SW480 (cell line): ENCODE results near the gene PPP1R13L.

Experiments used
- DNase-seq: peaks from one replicate; pipeline ENCODE4 v3.0.0-alpha.2; 2016; ENCODE audit warnings: low spot score

The PPP1R13L gene

DNA sequence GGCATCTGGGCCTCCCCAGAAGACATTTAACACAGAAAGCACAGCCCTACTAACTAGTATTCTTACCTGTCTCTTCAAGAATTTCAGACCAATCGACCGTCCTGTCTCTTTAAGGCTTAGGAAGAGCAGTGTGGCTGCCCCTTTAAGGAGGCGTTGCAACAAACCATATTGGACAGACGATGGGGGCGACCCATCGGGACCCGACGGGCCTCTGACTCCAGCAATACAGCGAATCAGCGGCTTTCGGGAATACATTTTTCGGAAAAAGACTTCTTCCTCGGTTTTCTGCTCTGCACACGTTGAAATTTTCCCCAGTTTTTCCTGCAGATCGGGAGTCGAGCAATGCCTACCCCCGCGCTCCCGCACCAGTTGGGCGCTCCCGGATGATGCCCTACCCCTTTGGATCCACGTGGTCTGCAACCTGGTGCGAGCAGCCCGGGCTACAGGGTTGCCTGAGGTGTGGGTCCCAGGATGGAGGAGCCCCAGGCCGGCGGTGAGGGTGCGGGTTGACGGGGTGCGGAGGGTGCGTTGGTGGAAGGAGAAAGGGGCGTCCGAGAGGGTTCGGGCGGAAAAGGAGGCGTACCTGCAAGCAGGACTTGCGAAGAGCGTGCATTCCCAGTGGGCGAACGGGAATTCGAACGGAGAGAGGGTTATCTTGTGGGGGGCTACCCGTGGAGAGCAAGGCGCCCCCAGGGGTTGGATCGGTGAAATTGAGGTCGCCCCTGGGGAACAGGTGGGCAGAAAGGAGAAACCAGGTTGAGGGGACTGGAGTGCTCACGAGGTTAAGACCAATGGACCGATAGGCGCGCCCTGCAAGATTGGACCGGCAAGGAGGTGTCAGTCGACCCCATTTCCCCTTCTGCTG is 1.6 kb upstream of the PPP1R13L start, which contains the start of gene POLR1G:
TSS of gene POLR1G (plus strand) at position 419 of the 865 bp plus-strand sequence. CDS start at position 472, 53 bp downstream.
- peak; percentile 94 for DNase-seq

DNA sequence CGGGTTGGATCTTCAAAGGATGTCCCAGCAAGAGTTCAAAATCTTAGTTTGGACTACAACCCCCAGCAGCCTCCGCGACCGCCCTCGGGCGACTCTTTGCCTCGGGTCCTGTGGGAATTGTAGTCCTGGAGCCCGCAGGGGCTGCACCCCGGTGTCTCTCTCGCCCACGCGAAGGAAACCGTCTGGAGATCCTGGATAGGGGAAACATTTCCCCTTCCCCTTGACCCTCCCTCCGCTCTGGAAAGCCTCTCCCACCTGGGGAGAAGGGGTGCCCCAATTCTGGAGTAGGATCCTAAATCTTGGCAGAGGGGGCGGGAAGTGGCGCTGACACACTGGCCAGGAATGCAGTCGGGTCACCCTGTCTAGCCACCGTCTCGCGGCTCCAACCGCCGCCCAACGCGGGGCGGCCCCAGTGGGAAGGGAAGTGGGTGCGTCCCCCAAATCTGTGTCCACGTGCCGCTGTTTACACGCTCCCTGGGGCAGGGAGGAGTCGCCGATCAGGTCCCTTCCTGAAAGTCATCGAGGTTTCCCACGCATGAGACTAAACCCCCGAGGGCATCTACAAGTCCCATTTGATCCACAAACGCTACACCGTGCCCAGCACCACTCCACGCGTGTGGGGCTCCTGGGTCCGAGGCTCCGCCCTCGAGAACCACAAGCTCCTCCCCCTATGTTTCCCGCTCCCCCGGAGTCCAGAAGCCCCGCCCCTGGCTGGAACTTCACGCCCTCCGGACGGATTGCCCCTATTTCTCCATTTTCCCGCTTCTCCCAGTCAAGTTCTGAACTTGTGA is 761 bp upstream of the PPP1R13L start:
- peak; percentile 96 for DNase-seq

DNA sequence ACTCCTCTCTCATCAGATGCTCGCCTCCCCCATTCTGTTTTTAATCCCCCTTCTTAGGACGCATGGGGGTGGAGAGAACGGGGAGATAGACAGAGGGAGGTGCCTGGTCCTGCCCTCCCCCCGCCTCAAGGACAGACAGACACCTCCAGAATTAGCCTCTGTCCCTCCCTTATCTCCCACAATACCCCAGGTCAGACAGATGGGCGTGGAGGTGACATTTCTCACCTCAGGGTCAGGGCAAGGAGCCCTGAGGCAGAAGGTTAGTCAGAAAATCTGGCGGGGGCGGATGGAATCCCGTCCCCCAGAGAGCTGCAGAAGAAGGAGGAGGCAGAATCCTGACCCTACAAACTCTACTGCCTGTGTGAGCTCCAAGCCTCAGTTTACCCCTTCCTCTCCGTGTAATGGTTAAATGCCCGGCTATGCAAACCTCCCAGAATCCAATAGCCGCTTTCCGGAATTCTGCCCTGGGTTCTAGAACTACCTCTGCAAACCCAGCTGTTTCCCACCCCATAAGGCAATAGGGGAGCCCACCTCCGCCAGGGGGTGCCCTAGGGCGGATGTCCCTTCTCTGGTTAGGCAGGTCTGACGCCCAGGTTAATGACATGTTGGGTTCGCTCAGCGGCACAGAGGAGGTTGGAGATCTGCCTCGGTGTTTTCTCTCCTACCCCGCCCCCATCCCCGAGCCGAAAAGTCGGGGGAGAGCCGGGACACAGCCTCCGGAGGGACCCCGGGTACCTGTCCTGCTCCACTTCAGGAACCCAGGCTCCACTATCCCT is 900 bp downstream of the PPP1R13L start:
- DNase-seq: peak; percentile 82

DNA sequence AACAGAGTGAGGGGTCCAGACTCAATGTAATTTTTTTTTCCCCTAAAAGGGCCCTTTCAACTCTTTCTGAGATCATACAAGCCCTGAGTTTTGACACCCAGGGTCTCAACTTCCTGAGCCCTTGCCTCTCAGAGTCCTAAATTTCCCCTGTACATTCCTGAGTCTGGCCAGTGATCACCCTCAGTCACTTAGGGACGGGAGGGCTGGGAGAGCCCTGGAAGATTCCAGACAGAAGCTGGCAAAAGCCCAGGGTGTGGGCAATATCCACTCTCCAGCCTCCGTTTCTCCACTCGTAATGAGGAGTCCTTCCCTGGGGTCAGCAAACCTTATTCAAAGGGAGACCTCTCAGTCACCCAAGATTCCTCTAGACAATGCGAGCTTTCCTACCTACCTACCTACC is 1.6 kb downstream of the PPP1R13L start:
- DNase-seq: no peak

DNA sequence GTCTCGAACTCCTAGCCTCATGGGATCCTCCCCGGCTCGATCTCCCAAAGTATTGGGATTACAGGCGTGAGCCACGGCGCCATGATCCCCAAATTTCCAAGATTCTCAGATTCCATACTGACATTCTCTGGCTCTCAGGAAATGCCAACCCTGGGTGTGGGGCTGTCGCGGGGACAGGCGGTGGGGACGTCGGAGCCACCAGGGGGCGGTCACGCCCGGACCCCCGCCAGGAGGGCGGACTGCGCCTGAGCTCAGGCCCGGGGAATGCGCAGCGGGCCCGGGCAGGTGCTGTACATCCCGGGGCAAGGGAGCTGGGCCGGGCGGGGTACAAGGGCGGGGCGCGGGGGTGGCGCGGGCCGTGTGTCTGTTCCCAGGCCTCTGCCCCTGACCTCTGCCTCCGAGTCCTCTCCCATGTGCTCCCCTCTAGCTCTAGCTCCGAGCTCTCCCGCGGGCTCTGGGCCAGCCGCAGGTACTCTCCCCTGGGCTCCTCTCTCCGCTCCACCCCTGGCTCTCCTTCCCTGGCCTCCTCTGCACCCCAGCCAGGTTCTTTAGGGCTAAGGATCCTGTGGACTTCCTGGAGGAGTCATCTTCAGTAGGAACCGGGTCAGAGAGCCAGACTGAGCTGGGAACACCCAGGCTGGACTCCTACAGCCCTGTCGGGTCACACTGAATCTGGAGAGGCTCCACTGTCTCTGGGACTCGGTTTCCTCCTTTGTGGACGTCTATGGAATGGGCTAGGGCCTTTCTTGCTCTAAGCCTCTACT is 2.4 kb downstream of the PPP1R13L start:
- DNase-seq: peak; percentile 89

GRCh38 chr19:45401815-45402214 is 3.1 kb downstream of the PPP1R13L start:
- DNase-seq: no peak

- no peak for DNase-seq
Measured at GRCh38 chr19:45400192-45400591, 4.7 kb downstream of the PPP1R13L start.

DNA sequence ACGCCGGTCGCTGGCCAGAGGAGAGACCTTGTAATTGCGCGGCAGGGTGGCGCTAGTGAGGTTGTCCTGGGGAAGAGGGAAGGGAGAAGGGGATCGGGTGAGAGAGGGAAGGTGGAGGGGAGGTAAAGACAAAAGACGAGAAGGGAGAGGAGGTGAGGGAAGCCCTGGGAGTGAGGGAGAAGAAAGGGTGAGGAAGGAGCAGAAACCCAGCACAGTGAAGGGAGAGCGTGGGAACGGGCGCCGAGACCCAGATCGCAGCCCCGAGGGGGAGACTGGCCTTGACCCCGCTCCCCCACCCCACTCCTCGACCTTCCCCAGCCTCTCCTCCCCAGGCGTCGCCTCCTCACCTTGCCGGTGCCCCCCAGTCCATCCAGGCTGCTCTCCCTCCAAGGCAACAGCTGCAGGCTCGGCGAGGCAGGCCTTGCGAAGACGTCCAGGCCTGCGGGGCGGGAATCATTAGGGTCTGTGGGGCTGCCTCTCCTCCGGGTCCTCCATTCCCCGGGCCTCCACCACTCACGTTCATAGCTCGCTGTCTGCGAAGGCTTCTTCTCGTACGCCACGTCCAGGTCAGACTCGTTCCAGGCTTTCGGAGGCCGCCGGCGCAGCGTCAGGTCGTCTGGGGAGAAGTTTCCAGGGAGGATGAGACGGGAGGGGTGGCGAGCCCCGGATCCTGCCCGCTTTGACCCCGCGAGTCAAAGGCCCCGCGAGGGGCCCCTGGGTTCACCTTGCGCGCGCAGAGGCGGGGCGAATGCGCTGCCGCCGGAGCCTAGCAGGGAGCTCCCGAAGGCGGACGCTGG is 8.8 kb downstream of the PPP1R13L start:
- DNase-seq: no peak

DNA sequence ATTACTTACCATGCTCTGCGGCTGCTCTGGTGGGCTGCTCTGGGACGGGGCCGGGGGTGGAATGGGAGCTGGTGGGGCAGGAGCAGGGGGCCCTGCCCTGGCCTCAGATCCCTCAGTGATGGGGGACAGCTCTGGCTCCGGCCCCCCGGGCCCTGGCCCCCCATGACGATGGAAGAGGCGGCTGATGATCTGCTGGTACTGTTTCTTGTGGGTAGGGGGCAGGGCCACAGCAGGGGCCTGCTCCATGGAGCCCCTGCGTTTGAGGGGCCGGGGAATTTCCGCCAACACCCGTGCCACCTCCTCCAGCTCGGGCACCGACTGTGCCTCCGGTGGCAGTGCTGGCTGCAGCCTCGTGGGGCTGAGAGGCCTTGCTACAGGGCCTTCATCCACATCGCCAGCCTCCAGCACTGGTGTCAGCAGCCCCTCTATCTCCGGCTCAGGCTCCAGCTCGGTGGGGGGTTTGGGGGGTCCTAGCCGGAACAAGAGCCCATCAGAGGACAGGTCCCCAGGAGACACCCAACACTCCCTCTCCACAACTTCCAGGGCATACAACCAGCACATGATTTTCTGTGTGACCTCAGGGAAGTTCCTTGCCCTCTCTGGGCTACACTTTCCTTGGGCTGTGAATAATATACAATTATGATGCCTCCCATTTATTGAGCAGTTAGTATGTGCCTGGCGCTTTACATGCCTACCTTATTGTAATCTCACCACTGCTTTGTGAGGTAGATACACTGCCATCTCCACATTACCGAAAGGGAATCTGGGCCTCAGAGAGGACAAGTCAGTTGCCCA is 12.8 kb downstream of the PPP1R13L start:
- DNase-seq: no peak

DNA sequence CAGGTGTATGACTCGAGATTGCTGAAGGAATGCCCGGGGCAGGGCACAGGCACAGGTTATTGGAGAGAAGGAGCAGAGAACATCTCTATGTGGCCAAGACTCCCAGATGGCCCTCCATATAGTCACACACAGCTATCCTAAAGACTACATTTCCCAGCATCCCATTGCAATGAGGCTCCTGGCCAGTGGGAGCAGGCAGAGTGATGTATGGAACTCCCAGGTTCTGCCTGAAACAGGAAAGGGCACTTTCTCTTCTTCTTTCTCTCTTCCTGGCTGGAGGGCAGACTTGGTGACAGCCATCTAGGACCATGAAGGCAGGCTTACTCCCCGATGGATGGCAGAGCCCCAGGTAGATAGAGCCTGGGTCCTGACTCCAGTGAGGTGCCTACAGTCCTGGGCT is 13.5 kb downstream of the PPP1R13L start:
- no peak for DNase-seq

DNA sequence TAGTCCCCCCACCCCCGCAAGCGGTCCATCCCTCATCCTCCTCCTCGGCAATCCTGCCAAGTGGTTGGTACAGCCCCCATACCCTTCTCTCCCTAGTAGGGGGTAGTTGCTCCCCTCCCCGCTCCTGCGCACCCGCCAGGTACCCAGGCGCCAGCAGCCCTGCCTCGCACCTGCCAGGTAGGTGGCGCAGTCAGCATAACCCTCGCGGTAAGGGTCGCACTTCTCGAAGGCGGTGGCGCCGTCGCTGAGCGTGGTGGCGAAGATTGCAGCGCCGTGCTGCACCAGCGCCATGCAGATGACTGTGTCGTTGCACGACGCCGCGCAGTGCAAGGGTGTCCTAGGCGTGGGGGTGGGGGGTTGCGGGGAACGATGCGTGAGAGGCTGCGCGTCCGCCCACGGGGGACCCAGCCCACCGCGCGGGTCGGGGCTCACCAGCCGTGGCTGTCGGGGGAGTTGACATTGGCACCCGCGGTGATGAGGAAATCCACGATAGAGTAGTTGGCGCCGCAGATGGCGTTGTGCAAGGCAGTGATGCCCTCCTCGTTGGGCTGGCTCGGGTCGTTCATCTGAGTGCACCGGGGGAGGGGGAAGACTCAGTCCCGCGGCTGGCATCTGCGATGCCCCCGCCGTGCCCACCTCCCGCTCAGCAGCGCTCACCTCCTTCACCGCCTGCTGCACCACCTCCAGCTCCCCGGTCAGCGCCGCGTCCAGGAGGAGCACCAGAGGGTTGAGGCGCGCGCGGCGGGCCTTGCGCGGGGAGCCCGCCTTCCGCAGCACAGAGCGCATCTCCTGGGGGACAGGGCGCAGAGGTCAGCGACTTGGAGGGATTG is 19.3 kb downstream of the PPP1R13L start:
- no peak for DNase-seq

DNA sequence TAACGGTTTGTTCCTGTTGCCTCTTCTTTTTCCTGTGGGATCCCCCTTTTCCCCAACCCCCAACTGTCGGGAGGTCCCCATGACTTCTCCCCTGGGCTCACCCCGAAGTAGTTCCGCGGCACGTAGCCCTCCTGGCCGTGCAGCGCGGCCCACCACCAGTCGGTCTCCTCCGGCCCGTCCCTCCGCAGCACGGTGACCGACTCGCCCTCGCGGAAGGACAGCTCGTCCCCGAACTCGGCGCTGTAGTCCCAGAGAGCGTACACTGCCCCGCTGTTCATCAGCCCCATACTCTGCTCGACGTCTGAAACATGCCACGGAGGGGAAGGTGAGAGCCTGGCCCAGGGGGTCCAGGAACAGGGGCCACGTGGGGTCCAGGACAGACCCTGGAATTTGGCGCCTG is 22.4 kb downstream of the PPP1R13L start:
- no peak for DNase-seq

GRCh38 chr19:45380107-45380506 is 24.8 kb downstream of the PPP1R13L start:
- no peak for DNase-seq

DNA sequence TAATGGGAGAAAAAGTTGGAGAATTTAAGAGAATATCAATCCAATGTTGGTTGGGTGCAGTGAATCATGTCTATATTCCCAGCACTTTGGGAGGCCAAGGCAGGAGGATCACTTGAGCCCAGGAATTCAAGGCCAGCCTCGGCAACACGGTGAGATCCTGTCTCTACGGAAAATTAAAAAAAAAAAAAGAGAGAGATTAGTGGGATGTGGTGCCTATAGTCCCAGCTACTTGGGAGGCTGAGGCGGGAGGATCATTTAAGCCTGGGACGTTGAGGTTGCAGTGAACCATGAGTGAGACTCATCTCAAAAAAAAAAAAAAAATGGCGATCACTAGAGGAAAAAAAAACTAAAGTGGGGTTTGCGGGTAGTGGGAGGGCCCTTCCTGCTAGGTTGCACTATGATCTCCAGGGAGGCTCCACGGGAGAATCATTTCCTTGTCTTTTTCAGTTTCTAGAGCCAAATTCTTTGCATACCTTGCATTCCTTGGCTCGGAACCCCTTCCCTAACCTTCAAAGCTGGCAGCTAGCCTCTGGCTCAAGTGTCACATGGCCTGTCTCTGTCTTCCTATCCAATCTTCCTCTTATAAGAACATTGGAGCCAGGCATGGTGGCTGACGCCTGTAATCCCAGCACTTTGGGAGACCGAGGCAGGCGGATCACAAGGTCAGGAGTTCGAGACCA is 28.7 kb downstream of the PPP1R13L start:
- peak; percentile 85 for DNase-seq

DNA sequence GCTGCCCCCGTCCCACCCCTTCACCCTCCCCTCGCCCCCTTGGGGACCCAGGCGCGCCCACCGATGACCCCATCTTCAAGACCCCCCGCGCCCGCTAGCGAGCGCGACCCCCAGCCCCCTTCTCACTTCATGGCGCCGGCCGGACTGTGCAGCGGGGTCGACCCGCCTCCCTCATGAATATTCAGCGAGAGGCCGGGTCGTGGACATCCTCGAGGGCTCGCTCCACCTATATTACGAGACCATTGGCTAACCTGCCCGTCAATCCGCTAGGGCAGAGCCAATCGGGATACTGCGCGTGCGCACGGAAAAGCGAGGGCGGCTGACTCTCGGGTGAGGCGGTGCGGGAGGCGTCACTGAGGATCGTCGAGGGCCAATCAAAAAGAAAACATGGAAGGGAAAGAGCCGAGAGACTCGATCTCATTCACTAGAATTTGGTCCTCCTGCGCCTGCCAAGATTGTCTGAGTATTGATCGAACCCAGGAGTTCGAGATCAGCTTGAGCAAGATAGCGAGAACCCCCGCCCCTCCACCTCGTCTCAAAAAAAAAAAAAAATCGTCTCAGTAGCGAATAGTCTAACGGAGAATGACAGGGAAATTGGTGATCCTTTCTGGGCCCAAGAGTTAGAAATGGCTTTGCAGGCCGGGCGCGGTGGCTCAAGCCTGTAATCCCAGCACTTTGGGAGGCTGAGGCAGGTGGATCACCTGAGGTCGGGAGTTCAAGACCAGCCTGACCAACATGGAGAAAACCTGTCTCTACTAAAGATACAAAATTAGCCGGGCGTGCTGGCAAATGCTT is 34.3 kb downstream of the PPP1R13L start, which contains the start of gene ERCC2:
TSS of gene ERCC2 (minus strand) at position 164 of the 795 bp plus-strand sequence. CDS start at position 131, 33 bp downstream.
- DNase-seq: peak; percentile 99

DNA sequence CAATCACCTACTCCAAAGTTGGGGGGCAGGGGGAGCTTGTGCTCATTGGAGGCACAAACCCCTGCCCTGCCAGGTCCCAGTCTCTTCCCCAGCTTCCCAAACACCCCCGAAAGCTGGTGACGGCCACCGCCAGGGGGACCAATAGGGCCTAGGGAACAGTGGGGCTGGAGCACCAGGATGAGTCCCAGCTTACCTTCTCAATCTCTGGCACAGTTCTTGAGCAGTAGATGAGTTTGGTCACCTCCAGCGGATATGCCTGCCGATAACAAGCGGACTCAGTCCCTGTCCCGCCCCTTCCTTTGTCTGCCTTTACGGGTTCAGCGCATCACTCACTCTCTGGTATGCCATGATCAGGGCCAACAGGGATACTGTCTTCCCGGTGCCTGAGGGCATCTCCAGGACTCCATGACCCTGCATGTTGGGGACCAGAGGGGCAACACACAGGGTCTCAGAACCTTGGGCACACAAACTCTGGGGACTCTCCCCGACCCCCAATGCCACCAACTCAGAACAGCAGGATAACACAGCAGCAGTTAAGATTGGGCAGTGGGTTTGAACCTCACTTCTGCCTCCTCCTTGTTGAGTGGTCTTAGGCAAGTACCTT is 36.0 kb downstream of the PPP1R13L start:
- no peak for DNase-seq

DNA sequence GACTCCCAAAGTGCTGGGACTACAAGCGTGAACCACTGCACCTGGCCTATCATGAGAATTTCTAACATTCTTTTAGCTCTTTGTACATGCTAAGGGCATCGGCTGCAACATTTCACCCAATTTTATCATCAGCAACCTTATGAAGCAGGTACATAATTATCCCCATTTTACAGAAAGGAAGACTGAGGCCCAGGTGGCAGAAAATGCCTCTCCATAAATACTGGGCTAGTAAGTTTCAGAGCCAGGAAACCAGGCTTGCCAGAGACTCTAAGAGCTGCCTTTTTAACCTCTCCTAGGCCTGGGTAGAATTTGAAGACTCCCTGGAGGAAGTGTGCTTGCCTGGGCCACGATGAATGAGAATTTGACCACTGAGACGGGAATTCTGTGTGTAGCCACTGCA is 36.7 kb downstream of the PPP1R13L start:
- DNase-seq: no peak
